IgD-negative memory B cell (primary cell): Measurements from ENCODE around the gene RAI14. TPM values are rescaled to one million over a fixed set of nuclear protein-coding genes. Genes with fewer than 3 reads are reported as not detected.
"Not testable (repeated sequence)": the region's sequence is repeated elsewhere in the genome, so short reads cannot be mapped to it uniquely, and the experiment has no call there.

ENCODE experiments used
- H3K27ac Mint-ChIP-seq, 3 donors: one replicate each; pipeline ENCODE4 v1.8.0; 2020 to 2022; ENCODE audit warnings: mild to moderate bottlenecking in 3 of 3, mixed read lengths in 3 of 3, moderate library complexity in 1 of 3
- H3K27me3 Mint-ChIP-seq: one replicate; pipeline ENCODE4 v1.8.0; 2021; ENCODE audit warnings: mixed read lengths
- H3K36me3 Mint-ChIP-seq: one replicate; pipeline ENCODE4 v1.8.0; 2020; ENCODE audit warnings: mild to moderate bottlenecking, mixed read lengths
- H3K4me1 Mint-ChIP-seq, 3 donors: one replicate each; pipeline ENCODE4 v1.8.0; 2020 to 2022; ENCODE audit warnings: mixed read lengths in 3 of 3, mild to moderate bottlenecking in 1 of 3
- H3K4me3 Mint-ChIP-seq, 4 donors: one replicate each; pipeline ENCODE4 v1.8.0; 2020 to 2022; ENCODE audit warnings: mild to moderate bottlenecking in 4 of 4, mixed read lengths in 4 of 4, moderate library complexity in 3 of 4
- H3K9me3 Mint-ChIP-seq, 3 donors: one replicate each; pipeline ENCODE4 v1.8.0; 2020 to 2021; ENCODE audit warnings: mixed read lengths in 3 of 3, mild to moderate bottlenecking in 1 of 3
- polyA plus RNA-seq: library from polyadenylated mRNA; unstranded; fragments of 300-500 nt; fragmentation: Illumina TruSeq; gene quantifications from one replicate; pipeline ENCODE4 v1.2.3, GENCODE V29; 2021

The RAI14 gene
- polyA plus RNA-seq, 1 donor from 2014 or later = 1.2 TPM

DNA sequence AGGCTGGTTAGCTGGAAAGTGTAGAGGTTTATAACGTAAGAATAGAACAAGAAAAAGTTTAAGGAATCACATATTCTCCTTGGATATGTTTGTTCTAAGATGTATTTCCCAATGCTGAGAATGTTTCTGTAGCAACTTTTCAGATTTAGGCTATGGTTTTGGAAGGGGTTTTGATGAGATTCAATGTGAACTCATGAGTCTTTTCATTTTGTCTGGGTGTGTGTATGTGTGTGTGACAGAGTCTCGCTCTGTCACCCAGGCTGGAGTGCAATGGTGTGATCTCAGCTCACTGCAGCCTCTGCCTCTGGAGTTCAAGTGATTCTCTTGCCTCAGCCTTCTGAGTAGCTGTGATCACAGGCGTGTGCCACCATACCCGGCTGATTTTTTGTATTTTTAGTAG lies 38.6 kb downstream of the RAI14 start:
- Mint-ChIP-seq H3K4me1 (peaks cover 10 to 13% (median 11%) of the 10 kb centered on the region in 3 donors), H3K27ac (no peak overlapping the region), H3K4me3 (peak overlapping the region in 1 of 4 donors; percentile 7)

DNA sequence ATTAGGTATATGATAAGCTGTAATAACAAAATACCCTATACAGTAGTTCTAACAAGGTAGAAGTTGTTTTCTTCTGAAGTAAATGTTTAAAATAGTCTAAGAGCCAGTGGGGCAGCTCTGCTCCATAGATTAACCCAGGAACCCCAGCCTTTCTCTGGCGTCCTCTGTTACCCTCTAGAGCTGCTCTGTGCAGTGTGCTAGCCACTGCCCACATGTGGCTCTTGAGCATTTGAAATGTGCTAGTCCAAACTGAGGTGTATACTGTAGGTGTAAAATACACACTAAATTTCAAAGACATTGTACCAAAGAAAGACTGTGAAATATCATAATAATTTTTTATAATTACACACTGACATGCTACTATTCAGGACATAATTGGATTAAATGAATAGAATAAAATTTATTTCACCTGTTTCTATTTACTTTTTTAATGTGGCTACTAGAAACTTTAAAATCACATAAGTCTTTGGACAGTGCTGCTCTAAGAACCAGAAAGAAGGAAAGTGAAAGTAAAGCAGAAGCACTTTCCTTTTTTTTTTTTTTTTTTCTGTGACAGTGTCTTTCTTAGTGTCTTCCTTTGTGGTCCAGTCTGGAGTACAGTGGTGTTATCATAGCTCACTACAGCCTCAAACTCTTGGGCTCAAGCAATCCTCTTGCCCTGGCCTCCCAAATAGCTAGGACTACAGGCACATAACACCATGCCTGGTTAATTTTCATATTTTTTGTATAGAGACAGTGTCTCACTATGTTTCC lies 39.3 kb downstream of the RAI14 start:
- peaks cover 10 to 16% (median 15%) of the 10 kb centered on the region in 3 donors for H3K4me1 Mint-ChIP-seq
- no peaks in the 10 kb centered on the region for H3K36me3 Mint-ChIP-seq
- H3K27ac Mint-ChIP-seq = peak overlapping the region in 1 of 3 donors; percentile 50
- no peak overlapping the region for H3K4me3 Mint-ChIP-seq
- no peaks in the 10 kb centered on the region for H3K9me3 Mint-ChIP-seq
- H3K27me3 Mint-ChIP-seq = no peaks in the 10 kb centered on the region

More for the DNA sequence above, 38.6 kb downstream of the RAI14 start:
- Mint-ChIP-seq H3K36me3 (no peaks in the 10 kb centered on the region), H3K9me3 (no peaks in the 10 kb centered on the region), H3K27me3 (no peaks in the 10 kb centered on the region)

DNA sequence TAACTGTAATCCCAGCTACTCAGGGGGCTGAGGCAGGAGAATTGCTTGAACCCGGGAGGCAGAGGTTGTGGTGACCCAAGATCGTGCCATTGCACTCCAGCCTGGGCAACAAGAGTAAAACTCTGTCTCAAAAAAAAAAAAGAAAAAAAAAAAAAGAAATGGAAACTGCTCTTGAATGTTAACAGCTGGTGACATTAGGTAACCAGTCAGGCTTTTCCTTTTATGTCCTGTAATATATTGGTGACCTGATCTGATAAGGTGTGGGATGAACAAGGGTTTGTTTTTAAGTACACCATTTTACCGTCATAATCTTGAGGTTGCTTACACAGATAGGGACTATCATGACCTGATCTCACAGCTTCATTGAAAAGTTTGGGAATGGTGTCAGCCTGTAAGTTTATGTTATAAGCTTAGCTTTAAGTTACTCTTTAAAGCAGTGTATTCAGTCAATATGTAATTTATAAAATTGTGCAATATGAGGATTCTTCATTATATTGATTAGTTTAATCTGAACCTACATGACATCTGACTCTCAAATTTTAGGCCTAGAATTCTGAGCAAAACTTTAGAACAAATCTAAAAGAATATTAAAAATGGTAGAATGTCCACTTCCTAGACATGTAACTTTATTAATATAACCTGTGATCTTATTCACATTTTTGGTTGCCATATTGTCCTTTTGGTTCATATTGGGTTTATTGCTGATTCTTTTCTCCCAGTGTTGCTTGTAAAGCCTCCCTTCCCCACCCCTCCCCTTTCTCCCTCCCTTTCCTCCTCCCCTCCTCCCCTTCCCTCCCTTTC lies 41.4 kb downstream of the RAI14 start:
- H3K36me3 Mint-ChIP-seq = no peaks in the 10 kb centered on the region
- H3K4me1 Mint-ChIP-seq = peaks cover 10 to 15% (median 12%) of the 10 kb centered on the region in 3 donors
- H3K4me3 Mint-ChIP-seq = no peak overlapping the region

DNA sequence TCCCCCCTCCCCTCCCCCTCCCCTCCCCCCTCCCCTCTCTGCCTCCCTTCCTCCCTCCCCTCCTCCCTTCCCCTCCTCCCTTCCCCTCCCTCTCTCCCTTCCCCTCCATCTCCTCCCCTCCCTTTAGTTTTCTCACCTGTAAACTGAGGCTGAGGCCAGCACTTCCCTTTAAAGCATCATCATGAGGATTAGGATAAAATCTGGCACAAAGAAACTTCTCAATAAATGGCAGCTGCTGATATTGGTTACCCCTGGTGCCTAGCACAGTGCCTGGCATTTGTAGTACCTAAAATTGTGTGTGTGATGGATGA lies 41.9 kb downstream of the RAI14 start:
- Mint-ChIP-seq H3K9me3 (no peaks in the 10 kb centered on the region), H3K4me3 (no peak overlapping the region), H3K36me3 (no peaks in the 10 kb centered on the region), H3K27ac (no peak overlapping the region), H3K4me1 (peaks cover 10 to 15% (median 12%) of the 10 kb centered on the region in 3 donors), H3K27me3 (peaks cover 1% of the 10 kb centered on the region)

More for the DNA sequence above, 41.4 kb downstream of the RAI14 start:
- Mint-ChIP-seq H3K9me3 (no peaks in the 10 kb centered on the region), H3K27me3 (peaks cover 1% of the 10 kb centered on the region), H3K27ac (no peak overlapping the region)

DNA sequence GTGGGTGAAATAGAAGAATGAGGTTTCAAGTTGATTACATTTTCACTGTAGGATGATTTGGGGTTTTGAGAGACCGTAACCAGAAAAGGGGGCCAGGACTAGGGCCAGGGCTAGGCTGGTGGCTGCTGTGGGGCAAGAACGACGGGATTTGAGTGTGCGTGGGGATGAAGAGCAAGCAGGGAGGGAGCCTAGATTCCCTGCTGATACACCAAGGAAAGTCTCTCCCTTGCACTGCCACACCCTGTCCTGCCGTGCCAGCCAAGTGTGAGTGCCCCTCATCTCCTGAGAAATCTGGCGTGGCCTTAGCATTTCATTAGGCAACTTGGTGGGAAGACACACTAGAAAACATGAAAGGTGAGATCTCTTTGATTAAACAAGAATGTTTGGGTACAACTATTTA lies 42.6 kb downstream of the RAI14 start:
- Mint-ChIP-seq H3K36me3 (no peaks in the 10 kb centered on the region), H3K4me1 (peaks cover 10 to 15% (median 12%) of the 10 kb centered on the region in 3 donors), H3K4me3 (no peak overlapping the region), H3K9me3 (no peaks in the 10 kb centered on the region), H3K27me3 (peaks cover 1% of the 10 kb centered on the region), H3K27ac (no peak overlapping the region)

DNA sequence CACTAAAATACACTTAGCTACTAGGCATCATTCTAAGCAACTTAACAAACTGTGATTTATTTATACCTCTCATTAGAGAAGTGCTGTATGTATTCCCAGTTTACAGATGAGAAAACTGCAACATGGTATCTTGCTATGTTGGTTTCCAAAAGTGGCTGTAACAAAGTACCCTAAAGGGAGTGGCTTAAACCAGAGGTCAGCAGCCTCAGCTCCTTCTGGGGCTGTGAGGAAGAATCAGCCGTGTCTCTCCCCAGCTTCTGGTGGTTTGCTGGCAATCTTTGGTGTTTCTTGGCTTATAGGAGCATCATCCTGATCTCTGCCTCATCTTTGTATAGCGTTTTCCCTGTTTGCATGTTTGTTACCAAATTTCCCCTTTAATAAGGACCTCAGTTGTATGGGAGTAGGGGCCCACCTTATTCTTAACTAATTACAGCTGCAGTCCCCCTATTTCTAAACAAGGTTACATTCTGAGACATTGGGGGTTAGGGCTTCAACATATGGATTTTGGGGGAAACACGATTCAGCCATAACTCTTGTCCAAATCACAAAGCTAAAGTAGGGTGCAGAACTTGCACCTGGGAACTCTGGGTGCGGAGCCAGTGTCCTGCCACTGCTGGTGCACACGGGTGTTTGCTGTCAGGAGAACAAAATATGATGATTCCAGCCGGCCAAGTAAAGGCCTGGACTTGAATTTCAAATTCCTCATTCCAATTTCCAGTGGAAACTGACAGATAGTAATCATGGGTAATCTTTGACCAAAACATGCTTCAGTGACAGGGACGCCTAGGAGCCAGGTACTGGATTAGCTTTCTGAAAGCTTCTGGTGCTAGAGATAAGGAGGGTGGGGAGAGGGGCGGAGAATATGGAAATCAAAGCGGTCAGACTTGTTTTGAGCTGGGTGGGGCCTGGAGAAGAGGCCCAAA lies 43.3 kb downstream of the RAI14 start:
- H3K4me3 Mint-ChIP-seq = no peak overlapping the region
- H3K27me3 Mint-ChIP-seq = peaks cover 1% of the 10 kb centered on the region

DNA sequence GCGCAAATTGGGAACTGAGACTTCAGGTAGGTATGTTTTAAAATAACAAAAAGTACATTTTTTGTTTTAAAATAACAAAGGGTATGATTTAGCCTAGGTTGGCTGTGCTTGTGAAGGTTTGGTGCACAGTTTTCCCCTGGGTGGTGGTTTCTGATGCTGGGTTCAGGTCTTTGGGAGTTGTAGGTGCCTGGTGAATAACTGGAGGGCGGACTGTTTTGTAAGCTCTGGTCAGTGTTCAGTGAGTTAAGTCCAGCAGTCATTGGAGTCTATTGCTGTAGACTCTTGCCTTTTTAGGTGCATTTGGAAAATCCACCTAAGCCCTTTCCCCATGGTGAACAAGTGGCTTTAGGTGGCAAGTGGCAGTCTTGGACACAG lies 43.9 kb downstream of the RAI14 start:
- Mint-ChIP-seq H3K9me3 (no peaks in the 10 kb centered on the region), H3K4me1 (peaks cover 3 to 10% (median 7%) of the 10 kb centered on the region in 3 donors), H3K27ac (no peak overlapping the region), H3K27me3 (peaks cover 1% of the 10 kb centered on the region), H3K4me3 (no peak overlapping the region), H3K36me3 (no peaks in the 10 kb centered on the region)

More for the DNA sequence above, 43.3 kb downstream of the RAI14 start:
- no peaks in the 10 kb centered on the region for H3K9me3 Mint-ChIP-seq
- H3K4me1 Mint-ChIP-seq = peaks cover 8 to 12% (median 11%) of the 10 kb centered on the region in 3 donors
- no peak overlapping the region for H3K27ac Mint-ChIP-seq
- no peaks in the 10 kb centered on the region for H3K36me3 Mint-ChIP-seq

DNA sequence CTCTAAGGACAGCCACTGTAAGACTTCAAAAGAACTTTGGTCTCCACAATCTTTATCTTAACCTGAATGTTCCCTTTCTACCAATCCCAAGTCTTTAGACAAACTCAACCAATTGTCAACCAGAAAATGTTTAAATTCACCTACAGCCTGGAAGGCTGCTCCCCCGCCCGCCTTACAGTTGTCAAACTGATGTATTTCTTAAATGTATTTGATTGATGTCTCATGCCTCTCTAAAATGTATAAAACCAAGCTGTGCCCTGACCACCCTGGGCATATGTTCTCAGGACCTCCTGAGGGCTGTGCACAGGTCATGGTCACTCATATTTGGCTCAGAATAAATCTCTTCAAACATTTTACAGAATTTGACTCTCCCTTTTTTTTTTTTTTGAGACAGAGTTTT lies 45.3 kb downstream of the RAI14 start:
- not testable (repeated sequence) for H3K27me3 Mint-ChIP-seq, H3K36me3 Mint-ChIP-seq, H3K4me1 Mint-ChIP-seq, H3K27ac Mint-ChIP-seq, H3K9me3 Mint-ChIP-seq
- H3K4me3 Mint-ChIP-seq = peak overlapping the region in 1 of 4 donors; percentile 65

DNA sequence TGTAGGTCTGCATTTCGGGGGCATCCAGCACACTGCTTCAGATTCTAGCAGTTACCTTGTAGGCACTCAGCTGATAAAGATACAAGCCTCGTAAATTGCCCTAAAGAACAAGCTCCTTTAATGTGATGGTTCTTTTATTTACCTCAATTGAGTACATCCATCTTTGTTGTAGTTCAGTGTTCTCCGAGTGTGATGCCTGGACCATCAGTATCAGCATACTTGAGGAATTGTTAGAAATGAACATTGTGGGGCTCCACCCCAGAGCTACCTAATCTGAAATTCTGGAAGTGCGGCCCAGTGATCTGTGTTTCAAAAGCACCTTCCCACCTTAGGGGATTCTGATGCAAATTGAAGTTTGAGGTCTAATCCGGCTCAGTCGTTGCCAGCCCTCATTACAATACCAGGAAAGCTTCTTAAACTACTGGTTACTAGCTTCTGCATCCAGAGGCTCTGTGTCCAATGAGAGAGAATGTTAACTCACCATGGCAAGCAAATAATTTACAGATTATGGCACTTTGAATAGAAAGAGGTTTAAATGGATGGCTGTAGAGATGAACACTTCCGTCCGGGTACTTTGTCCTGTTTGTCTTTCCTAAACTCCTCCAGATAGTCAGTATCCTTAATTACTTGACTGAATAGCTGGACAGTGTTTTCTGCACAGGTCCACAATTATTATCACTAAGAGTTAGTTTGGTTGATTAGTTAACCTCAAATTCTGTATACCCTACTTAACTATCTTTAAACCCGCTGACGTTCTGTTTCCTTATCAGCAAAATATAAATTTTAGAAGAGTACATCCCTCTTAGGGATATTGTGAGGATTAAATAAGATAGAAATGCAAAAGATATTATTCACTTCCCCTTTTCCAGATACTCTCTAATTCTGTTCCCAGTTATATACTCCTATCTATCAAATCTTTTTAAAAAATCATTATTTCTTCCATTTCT lies 47.9 kb downstream of the RAI14 start:
- Mint-ChIP-seq H3K27ac (no peak overlapping the region), H3K27me3 (peaks cover 4% of the 10 kb centered on the region), H3K36me3 (no peaks in the 10 kb centered on the region), H3K4me3 (no peak overlapping the region), H3K9me3 (no peaks in the 10 kb centered on the region), H3K4me1 (peaks cover 0 to 18% (median 5%) of the 10 kb centered on the region in 3 donors)

DNA sequence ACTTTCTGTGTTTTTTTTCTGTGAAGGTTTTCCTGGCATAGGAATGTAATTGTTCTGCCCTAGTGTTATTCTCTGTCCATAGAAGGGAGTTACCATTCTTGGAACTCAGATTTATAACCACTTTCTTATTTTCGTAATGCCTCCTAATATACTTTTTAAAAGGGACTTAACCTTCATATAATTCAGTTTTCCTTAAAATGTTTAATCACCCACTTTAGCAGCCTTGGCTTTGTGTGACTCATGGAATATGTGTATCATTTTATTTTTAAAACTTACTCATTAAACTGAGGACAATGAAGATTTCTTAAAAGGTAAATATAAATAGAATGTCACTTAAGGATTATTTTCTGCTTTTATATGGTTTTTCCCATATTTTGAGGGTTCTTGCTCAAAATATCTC lies 50.0 kb downstream of the RAI14 start:
- Mint-ChIP-seq H3K4me1 (peaks cover 0 to 11% (median 0%) of the 10 kb centered on the region in 3 donors), H3K4me3 (no peak overlapping the region), H3K9me3 (no peaks in the 10 kb centered on the region), H3K27ac (no peak overlapping the region), H3K36me3 (no peaks in the 10 kb centered on the region), H3K27me3 (peaks cover 4% of the 10 kb centered on the region)

DNA sequence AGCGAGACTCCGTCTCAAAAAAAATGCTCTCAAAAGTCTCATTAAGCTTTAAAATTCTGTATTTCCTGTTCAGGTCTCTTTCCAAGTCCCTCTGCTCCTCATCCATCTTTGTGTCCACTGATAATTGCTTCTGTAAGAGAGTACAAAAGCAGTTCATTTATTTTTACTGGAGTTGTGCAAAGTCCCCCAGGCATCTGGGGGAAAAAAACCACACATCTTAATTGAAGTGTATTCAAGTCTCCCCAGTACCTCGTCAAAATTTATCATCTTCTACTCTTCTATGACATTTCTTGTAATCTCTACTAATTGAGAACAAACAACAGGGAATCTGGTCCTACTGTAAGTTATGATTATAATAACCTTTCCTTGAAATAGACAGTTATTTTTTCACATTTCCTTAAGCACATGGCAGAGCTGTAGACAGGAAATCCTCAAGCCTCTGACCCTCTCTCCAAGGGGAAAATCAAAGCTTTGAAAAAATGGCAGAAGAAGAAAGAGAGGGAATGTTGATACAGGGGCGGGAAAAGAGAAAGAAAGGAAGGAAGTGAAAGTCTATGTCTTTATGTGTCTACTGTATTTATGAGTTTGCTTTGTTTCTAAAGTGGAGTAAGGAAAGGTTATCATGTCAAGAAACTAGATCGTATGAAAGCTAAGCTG lies 51.5 kb downstream of the RAI14 start:
- Mint-ChIP-seq H3K36me3 (no peaks in the 10 kb centered on the region), H3K4me3 (no peak overlapping the region), H3K4me1 (peaks cover 0 to 11% (median 0%) of the 10 kb centered on the region in 3 donors), H3K27me3 (peaks cover 3% of the 10 kb centered on the region), H3K9me3 (no peaks in the 10 kb centered on the region), H3K27ac (no peak overlapping the region)

DNA sequence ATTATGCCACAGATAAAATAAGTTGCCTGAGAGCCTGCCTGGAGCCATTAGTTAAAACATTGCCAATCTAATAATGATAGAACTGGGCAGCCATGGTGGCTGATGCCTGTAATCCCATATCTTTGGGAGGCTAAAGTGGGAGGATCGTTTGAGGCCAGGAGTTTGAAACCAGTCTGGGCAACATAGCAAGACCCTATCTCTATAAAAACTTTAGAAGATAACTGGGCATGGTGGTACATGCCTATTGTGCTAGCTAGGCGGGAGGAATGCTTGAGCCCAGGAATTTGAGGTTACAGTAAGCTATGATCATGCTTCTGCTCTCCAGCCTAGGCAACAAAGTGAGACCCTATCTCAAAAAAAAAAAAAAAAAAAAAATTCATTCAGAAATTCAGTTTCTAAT lies 52.6 kb downstream of the RAI14 start:
- H3K36me3 Mint-ChIP-seq = no peaks in the 10 kb centered on the region
- H3K4me1 Mint-ChIP-seq = peaks cover 0 to 11% (median 0%) of the 10 kb centered on the region in 3 donors
- H3K27ac Mint-ChIP-seq = no peak overlapping the region
- no peaks in the 10 kb centered on the region for H3K9me3 Mint-ChIP-seq
- no peak overlapping the region for H3K4me3 Mint-ChIP-seq
- peaks cover 3% of the 10 kb centered on the region for H3K27me3 Mint-ChIP-seq

DNA sequence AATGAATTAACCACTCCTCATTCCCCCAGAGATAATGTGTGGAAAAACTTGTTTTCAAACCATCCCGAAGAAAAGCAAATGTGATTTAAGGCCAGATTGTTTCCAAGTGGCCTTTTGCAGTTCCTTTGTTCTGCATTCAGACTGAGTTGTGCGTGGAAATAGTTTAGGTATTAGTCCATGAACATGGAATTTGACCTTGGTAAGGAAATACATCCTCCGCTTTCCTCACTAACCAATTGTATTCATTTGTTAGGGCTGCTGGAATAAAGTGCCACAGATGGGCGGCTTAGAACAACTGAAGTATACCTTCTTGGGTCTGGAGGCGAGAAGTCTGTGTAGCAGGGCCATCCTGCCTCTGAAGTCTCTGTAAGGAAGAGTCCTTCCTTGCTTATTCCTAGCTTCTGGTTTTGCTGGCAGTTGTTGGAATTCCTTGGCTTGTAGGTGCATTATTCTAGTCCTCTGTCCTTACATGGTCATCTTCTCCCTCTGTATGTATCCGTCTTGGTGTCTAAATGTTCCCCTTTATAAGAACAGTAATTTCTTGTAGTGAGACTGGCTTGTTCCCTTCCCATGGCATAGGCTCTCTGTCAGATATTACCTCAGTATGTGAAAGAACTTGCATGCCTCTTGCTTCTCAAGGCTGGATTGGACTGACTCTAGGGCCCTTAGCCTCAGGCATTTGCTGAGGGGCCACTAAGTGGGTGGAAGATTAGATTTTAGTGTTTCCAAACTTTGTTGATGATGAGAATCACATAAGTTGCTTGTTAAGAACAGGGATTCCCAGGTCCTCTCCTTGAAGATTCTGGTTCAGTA lies 53.9 kb downstream of the RAI14 start:
- Mint-ChIP-seq H3K27me3 (peaks cover 3% of the 10 kb centered on the region), H3K27ac (no peak overlapping the region), H3K9me3 (no peaks in the 10 kb centered on the region), H3K4me3 (no peak overlapping the region), H3K4me1 (peaks cover 0 to 11% (median 0%) of the 10 kb centered on the region in 3 donors), H3K36me3 (peaks cover 2% of the 10 kb centered on the region)
